Activated CD4-positive, CD25-positive, alpha-beta regulatory T cell treated with anti-CD3 and anti-CD28 coated beads, Interleukin-2, amount 50 U/mL, for 16 hours (primary cell): Measurements from ENCODE around the gene FBXO24.
A peak's percentile ranks its signal among the peaks of the same experiment; 100 is the strongest.
"Not testable (repeated sequence)": the region's sequence is repeated elsewhere in the genome, so short reads cannot be mapped to it uniquely, and the experiment has no call there.

Source experiments
- DNase-seq: peaks from one replicate; pipeline ENCODE4 v3.0.0-alpha.2; 2020; ENCODE audit warnings: low read depth, low spot score

Gene FBXO24

DNA sequence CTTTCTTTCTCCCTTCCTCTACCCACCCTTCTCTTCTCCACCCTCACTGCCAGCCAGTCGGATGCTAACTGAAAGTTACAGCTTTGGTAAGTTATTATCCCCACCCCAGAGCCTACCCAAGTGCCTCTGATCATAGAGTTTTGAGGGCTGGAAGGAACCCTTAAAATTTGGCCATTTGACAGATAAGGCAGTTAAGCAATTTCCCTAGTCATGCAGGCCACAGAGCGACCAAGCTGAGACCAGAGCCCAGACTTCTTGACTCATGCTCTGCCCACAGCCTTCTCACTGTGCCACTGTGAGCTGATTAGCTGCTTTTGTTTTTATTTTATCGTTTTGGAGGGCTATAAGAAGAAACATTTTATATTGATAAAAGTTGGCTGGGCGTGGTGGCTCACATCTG lies 29.6 kb upstream of the FBXO24 start:
- DNase-seq = no peak

GRCh38 chr7:100559127-100559526 lies 27.0 kb upstream of the FBXO24 start:
- DNase-seq = no peak

DNA sequence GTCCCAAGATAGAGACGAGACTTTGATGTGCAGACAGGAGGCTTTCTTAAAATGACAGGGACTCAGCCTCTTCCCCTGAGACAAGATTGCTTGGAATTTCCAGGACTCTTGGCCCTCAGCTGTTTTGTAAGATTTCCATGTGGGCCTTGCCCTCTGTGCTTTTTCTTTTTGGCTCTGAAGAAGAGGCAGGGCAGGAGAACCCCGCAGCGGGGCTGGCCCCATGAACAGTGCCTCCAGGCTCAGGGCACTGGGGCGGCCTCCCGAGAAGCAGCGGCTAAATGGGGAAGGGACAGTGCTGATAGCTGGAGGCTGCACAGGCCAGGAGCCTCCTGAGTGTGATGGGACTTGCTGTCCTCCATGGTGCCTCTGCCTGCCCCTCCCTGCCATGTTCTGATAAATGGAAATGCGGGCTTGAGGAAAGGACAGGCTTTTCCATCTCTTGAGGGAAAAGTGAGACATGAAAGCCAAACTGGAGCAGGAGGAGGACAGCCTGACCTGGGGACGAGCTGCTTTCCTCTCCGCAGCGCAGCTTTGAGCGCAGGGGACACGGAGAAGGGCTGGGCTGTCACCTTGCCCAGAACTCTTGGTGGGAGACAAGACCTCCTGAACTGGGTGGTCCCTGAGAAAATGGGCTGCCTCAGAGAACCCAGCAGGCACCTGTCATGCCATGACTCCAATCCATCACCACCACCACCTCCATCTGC lies 24.5 kb upstream of the FBXO24 start:
- DNase-seq = no peak

DNA sequence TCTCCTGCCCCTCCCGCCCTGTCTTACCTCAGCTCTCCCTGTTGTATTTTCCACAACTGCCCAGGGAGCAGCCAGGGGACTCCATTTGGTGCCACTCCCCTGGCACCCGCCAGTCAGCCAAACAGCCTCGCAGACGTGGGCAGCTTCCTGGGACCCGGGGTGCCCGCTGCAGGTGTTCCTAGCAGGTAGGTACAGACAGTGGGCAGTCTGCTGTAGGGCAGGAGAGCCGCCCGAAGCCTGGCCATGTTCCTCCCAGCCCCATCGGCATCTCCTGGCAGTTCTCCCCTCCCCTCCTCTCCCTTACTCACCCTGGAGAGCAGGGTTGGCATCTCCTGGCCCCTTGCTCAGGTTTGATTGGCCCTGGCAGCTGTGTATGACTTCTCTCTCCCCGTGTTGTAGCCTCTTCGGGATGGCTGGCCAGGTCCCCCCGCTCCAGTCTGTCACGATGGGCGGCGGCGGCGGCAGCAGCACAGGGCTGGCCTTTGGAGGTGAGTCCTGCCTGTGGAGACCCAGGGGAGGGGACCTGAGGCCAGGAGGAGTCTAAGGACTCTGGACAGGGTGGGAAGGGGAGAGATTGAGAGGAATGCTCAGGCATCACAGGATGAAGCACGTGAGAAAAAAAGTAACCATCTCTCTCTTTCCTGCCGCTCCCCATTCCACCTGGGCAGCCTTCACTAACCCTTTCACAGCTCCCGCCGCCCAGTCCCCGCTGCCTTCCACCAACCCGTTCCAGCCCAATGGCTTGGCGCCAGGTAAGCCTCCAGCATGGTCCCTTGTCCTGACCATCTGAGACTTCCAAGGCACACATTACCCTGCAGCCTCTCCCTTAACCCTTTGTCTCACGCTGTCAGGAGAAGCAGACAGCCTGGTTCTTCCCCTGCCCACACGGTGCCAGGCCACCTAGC lies 23.7 kb upstream of the FBXO24 start:
- DNase-seq = no peak

GRCh38 chr7:100563100-100563564 lies 23.0 kb upstream of the FBXO24 start:
- DNase-seq = no peak

GRCh38 chr7:100563809-100564400 lies 22.2 kb upstream of the FBXO24 start:
- DNase-seq = peak; percentile 69

DNA sequence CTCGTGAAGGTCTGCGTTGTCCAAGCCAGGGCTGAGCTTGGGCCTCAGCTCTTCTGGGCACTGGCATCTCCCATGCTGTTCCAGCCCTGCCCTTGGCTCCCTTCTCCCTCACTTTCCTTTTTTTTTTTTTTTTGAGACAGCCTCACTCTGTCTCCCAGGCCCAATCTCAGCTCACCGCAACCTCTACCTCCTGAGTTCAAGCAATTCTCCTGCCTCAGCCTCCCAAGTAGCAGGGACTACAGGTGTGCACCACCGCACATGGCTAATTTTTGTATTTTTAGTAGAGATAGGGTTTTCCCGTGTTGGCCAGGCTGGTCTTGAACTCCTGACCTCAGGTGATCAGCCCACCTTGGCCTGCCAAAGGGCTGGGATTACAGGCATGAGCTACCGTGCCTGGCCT lies 21.7 kb upstream of the FBXO24 start:
- DNase-seq = not testable (repeated sequence)

GRCh38 chr7:100565133-100565571 lies 21.0 kb upstream of the FBXO24 start:
- DNase-seq = no peak

GRCh38 chr7:100566018-100566531 lies 20.1 kb upstream of the FBXO24 start:
- DNase-seq = no peak

DNA sequence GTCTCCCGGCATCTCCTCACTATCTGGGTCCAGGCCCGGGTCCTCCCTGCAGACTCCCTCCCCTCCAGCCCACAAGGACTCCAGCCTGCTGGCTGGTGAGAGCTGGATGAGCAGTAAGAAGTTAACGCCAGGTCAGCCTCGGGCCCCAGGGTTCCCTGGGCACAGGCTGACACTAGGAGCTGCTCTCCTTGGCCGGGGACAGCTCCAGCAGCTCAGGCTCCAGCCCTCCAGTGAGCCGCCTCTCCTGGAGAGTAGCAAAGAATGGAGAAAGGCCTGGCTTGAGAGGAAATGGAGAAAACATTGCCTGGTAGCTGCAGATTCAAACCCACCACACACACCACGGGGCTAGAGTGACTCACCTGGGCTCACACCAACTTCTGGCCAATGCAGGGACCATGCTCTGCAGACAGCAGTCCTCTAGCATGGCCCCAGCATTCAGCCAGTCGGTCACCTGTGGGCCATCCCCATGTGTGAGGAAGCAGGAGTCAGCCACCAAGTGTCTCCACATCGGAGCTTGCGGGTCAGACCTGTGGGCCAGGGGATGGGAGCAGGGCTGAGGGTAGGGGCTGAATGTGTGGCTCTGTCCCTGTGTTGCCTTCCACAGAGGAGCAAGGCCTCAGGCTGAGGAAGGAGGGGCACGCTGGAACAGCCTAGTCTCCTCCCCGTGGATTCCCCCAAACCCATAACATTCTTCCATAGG lies 18.9 kb upstream of the FBXO24 start:
- DNase-seq = no peak

GRCh38 chr7:100567751-100568175 lies 18.4 kb upstream of the FBXO24 start:
- DNase-seq = no peak

DNA sequence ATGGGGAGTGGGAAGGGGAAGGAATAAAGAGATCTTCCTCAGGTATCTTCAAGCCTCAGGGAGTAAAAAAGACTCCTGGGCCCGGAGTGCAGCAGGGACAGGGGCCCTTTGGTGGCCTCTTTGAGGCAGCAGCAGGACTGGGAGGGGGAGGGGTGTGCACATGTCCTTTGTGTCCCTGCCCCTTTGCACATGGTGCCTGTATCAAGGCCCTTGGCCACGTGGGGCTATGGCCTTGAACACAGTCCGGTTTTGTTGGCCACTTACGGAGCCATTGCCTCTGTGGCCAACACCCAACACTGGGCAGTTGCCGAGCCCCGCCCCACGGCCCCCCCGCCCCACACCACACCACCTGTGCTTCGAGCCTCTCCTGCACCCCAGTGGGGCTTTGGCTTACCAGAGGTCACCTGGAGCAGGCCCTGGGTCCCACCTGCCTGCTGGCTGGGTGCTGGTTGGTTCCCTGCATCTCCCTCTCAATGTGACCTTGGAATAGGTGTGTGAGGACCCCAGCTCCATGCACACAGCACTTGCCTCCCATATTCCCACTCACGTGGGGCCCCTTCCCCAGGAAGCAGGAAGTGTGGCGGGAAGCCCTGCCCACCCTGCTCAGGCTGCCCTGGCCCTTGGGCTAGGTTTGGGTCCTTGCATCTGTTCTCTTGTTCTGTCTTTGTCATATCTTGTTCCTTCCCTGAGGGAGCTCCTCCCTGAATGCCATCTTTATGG lies 17.8 kb upstream of the FBXO24 start:
- no peak for DNase-seq

- DNase-seq = no peak
Measured at GRCh38 chr7:100568896-100569844, 17.0 kb upstream of the FBXO24 start.

DNA sequence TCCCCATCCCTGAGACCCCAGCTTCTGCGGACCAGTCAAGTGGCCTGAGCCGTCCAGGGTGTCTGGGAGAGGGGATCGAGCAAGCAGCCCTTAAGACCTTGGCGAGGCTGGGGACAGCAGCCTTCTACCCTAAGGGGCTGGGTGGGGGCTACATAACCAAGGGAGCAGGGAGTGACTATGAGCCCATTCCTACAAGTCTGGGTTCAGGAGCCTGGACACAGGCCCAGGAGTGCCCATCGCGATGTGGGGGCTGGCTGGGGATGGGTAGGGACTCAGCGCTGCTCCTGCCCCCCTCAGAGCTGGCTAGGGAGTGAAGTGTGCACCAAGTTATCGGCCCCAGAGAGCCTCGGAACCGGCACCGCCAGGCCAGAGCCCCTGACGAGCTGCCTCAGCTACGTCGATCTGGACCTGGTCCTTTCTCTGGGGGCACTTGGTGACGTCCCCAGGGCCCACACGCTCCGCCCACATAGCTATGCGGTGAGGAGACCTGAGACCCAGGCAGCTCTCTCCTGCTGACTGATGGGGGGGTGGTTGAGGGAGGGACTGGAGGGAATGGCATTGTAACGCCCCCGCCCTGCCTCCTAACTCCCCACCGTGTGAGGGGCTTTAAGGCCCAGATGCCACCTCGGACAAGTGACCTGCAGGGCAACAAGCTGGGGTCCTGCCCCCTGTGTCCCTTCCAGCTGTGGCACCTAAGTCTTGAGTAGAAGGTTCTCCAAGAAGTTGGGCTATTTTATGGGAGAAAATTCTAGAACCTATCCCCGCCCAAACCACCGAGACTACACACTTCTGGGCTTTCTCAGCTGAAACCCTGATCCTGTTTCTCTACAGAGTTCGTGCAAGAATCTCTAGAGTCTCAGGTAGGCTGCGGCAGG lies 14.9 kb upstream of the FBXO24 start:
- DNase-seq = no peak

DNA sequence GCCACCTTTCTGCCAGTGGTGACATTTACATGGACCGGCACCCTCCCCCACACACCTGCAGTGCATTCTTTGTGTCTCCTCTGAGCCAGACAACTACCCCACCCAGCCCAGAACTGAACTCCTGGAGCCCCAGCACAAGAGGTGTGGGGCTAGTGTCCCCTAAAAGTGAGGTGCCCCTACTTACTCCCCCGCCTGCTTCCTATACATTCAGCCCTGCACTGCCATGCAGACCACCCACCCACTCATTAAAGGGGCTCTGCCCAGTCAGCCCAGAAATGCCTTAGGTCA lies 14.4 kb upstream of the FBXO24 start:
- no peak for DNase-seq

DNA sequence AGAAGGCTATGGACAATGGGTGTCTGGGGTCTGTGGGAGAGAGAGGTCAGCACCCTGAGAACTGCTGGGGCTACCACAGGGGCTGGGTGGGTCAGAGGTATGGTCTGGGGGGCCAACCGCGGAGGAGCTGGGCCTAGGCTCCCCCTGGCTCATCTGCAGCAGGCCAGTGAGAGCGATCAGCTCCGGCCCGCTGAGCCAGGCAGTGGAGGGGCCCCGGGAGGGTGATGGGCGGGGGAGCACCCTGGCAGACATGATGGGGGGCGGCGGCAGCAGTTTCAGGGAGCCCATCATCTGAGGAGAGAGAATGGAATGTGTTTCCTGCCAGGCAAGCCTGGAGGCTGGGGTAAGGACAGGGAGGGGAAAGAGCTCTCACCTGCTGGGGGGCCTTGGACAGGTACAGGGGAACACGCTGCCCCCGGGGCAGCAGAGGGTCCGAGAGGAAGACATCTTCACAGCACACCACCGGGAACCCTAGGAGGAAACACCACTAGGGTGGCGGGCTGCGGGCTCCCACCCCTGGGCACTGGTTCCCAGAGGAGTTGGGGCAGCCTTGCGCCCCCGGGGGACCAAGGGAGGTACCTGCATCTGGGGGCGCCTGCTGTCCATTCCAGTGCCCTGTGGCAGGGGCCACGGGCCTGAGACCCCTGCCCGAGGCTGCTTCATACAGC lies 13.7 kb upstream of the FBXO24 start:
- DNase-seq = no peak

- no peak for DNase-seq
Measured at GRCh38 chr7:100572949-100573675, 13.0 kb upstream of the FBXO24 start.
